HG02885 (cell line): Measurements from ENCODE around the gene MATN4.
"Not testable (repeated sequence)": the region's sequence is repeated elsewhere in the genome, so short reads cannot be mapped to it uniquely, and the experiment has no call there.

Experiments used
- ATAC-seq: cut with Tn5 transposase; IDR thresholded peaks from one replicate; pipeline ENCODE4 v1.9.1; 2021; ENCODE audit warnings: mild to moderate bottlenecking; ENCODE audit not compliant: unreplicated experiment, poor library complexity

The MATN4 gene

GRCh38 chr20:45308117-45308778 lies at the start of gene MATN4:
MATN4 (minus strand) TSS chr20:45308299; CDS start chr20:45305582, 2,717 bp downstream.
- no peak for ATAC-seq

GRCh38 chr20:45355209-45356084 lies 47.3 kb upstream of the MATN4 start:
- no peak for ATAC-seq

GRCh38 chr20:45354423-45355208 lies 46.5 kb upstream of the MATN4 start:
- no peak for ATAC-seq

- ATAC-seq = no peak
Measured at GRCh38 chr20:45353746-45354145, 45.6 kb upstream of the MATN4 start.

GRCh38 chr20:45352729-45353128 lies 44.6 kb upstream of the MATN4 start:
- no peak for ATAC-seq

GRCh38 chr20:45350795-45351194 lies 42.7 kb upstream of the MATN4 start:
- not testable (repeated sequence) for ATAC-seq

GRCh38 chr20:45350217-45350616 lies 42.1 kb upstream of the MATN4 start:
- ATAC-seq = no peak

- no peak for ATAC-seq
Measured at GRCh38 chr20:45347936-45348778, 40.1 kb upstream of the MATN4 start, which contains the start of gene SDC4. SDC4 (minus strand) TSS chr20:45348424; CDS start chr20:45348384, 40 bp downstream.

- ATAC-seq = no peak
Measured at GRCh38 chr20:45347297-45347935, 39.3 kb upstream of the MATN4 start.

- no peak for ATAC-seq
Measured at GRCh38 chr20:45346851-45347250, 38.8 kb upstream of the MATN4 start.

- no peak for ATAC-seq
Measured at GRCh38 chr20:45346291-45346718, 38.2 kb upstream of the MATN4 start.

- ATAC-seq = no peak
Measured at GRCh38 chr20:45345104-45345936, 37.2 kb upstream of the MATN4 start.

- ATAC-seq = no peak
Measured at GRCh38 chr20:45344168-45344860, 36.2 kb upstream of the MATN4 start.

- ATAC-seq = no peak
Measured at GRCh38 chr20:45343532-45344167, 35.6 kb upstream of the MATN4 start.

- ATAC-seq = no peak
Measured at GRCh38 chr20:45342855-45343531, 34.9 kb upstream of the MATN4 start.

- no peak for ATAC-seq
Measured at GRCh38 chr20:45341939-45342854, 34.1 kb upstream of the MATN4 start.
